Measurements from ENCODE around the gene FILIP1.

The FILIP1 gene

GRCh38 chr6:75386050-75386770 is 107.4 kb downstream of the FILIP1 start:
- no peak for TF ChIP-seq CTCF (IDR thresholded peaks at IDR 0.05; ENCODE audit: control insufficient read depth, extremely low read depth, insufficient read depth)
- no peak for DNase-seq (ENCODE audit: low read depth)
- no peak overlapping the region for H3K4me3 ChIP-seq (ENCODE audit: low read depth, low read length)

DNA sequence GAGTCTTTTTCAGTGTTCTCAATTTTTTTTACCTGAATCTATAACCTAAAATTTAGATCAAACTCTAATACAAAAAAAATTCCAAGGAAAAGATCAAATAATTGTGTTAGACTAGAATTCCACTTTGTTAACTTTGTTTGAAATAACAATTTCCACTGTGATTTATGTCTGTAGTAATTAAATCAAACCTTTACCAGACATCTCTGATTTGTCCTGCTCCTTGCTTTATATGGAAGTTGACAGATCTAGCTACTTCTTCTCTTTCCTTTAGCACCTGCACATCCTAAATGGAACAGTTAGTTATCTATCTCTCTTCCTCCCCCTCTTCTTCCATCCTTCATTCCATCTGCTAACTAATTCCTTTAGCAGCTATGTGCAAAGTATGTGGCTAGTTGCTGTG is 109.5 kb downstream of the FILIP1 start:
- DNase-seq (ENCODE audit: low read depth) = no peak
- no peak for TF ChIP-seq CTCF (IDR thresholded peaks at IDR 0.05; ENCODE audit: control insufficient read depth, extremely low read depth, insufficient read depth)
- H3K4me3 ChIP-seq (ENCODE audit: low read depth, low read length) = no peak overlapping the region

DNA sequence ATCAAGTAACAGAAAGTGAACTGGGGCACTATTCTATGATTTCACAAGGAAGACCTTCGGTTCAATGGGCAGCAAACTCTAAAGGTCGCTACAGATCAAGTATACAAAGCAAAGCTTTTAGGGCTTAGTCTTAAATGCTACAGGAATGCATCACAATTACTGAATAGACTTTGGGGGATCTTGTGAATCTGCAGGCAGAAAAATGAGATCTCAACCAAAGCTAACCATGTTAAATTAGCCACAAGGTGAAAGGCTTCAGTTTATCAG is 111.0 kb downstream of the FILIP1 start:
- TF ChIP-seq CTCF (IDR thresholded peaks at IDR 0.05; ENCODE audit: control insufficient read depth, extremely low read depth, insufficient read depth) = no peak

DNA sequence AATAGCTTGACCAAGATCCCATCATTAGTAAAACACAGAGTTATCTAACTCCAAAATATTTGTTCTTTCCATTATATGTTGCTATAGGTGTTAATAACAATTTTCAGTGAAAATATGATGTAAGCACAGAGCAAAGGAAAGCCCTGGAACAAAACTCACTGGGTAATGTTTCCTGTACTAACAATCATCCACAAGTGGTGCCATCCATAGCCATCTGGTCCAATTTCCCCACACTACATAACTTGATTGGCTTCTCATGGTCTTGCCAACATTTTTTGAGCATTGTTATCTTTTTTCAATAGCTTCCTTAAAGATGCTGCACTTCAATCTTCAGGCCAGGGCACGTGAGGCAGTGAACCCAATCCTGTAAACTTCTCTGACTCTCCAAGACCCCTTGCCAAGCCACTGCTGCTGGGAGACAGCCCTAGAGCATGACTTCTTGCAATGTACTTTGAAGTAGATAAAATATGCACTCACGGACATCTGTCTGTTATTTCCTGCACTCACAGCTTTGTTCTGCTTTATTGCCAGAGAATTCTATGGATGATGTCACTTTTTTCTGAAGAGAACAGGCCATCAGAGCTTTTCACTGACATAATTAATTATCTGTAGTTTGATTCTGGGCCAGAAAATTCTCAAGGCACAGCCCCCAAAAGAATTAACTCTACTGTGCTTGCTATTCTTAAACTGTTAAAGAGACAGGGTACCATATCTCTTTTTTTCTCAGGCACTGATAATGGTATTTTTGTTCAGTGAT is 111.5 kb downstream of the FILIP1 start:
- no peak for TF ChIP-seq CTCF (IDR thresholded peaks at IDR 0.05; ENCODE audit: control insufficient read depth, extremely low read depth, insufficient read depth)
- DNase-seq (ENCODE audit: low read depth) = no peak
- no peak overlapping the region for H3K4me3 ChIP-seq (ENCODE audit: low read depth, low read length)

More for the DNA sequence above, 111.0 kb downstream of the FILIP1 start:
- no peak for DNase-seq (ENCODE audit: low read depth)
- no peak overlapping the region for H3K4me3 ChIP-seq (ENCODE audit: low read depth, low read length)

DNA sequence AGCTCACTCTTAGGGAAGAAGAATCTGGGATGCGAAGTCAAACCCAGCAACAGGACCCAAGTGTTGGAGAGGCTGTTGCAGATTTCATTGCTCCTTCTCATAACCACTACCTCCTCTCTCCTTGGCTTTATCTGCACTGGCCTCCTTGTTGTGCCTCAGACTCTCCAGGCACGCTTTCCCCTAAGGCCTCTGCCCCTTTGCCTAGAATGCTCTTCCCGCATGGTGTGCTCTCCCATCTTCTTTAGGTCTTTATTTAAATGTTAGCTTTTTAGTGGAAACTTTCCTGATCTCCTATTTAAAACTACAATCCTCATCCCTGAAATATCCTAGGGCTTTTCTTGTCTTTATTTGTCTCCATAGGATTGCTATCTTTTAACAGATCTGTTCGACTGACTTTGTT is 114.1 kb downstream of the FILIP1 start:
- no peak for DNase-seq (ENCODE audit: low read depth)
- TF ChIP-seq CTCF (IDR thresholded peaks at IDR 0.05; ENCODE audit: control insufficient read depth, extremely low read depth, insufficient read depth) = no peak
- H3K4me3 ChIP-seq (ENCODE audit: low read depth, low read length) = no peak overlapping the region

- H3K4me3 ChIP-seq (ENCODE audit: low read depth, low read length) = no peak overlapping the region
- no peak for TF ChIP-seq CTCF (IDR thresholded peaks at IDR 0.05; ENCODE audit: control insufficient read depth, extremely low read depth, insufficient read depth)
- no peak for DNase-seq (ENCODE audit: low read depth)
These were observed 115.5 kb downstream of the FILIP1 start for GRCh38 chr6:75378101-75378500.

Measured in LNCaP clone FGC (cell line).